ELF-1 (cell line): ENCODE measurements around the gene ITGB6.
"Not testable (repeated sequence)": the region's sequence is repeated elsewhere in the genome, so short reads cannot be mapped to it uniquely, and the experiment has no call there.

Experiments
- DNase-seq: peaks from one replicate; pipeline ENCODE4 v3.0.0-alpha.2; 2016; ENCODE audit warnings: low read depth, low spot score

The ITGB6 gene

GRCh38 chr2:160140471-160140870 lies 59.6 kb downstream of the ITGB6 start:
- DNase-seq, result no peak

GRCh38 chr2:160139991-160140390 lies 60.1 kb downstream of the ITGB6 start:
- DNase-seq, result no peak

GRCh38 chr2:160139350-160139749 lies 60.7 kb downstream of the ITGB6 start:
- no peak for DNase-seq

- DNase-seq, result no peak
These were observed 61.7 kb downstream of the ITGB6 start for GRCh38 chr2:160138406-160138805.

- no peak for DNase-seq
These were observed 62.6 kb downstream of the ITGB6 start for GRCh38 chr2:160137464-160137863.

- DNase-seq, result no peak
These were observed 67.3 kb downstream of the ITGB6 start for GRCh38 chr2:160132761-160133160.

GRCh38 chr2:160126756-160127155 lies 73.3 kb downstream of the ITGB6 start:
- no peak for DNase-seq

- no peak for DNase-seq
These were observed 73.8 kb downstream of the ITGB6 start for GRCh38 chr2:160126315-160126714.

- peak; percentile 92 for DNase-seq
These were observed 74.2 kb downstream of the ITGB6 start for GRCh38 chr2:160125828-160126227.

GRCh38 chr2:160125366-160125765 lies 74.7 kb downstream of the ITGB6 start:
- DNase-seq, result no peak

- no peak for DNase-seq
These were observed 75.5 kb downstream of the ITGB6 start for GRCh38 chr2:160124571-160124970.

- DNase-seq, result not testable (repeated sequence)
These were observed 85.4 kb downstream of the ITGB6 start for GRCh38 chr2:160114721-160115120.

GRCh38 chr2:160114020-160114419 lies 86.1 kb downstream of the ITGB6 start:
- DNase-seq, result no peak

GRCh38 chr2:160111951-160112798 lies 87.9 kb downstream of the ITGB6 start:
- DNase-seq, result no peak

- no peak for DNase-seq
These were observed 89.3 kb downstream of the ITGB6 start for GRCh38 chr2:160110674-160111239.

GRCh38 chr2:160109939-160110673 lies 90.0 kb downstream of the ITGB6 start:
- DNase-seq, result peak; percentile 67

GRCh38 chr2:160109243-160109642 lies 90.8 kb downstream of the ITGB6 start:
- DNase-seq, result no peak

GRCh38 chr2:160108646-160109045 lies 91.4 kb downstream of the ITGB6 start:
- no peak for DNase-seq

- DNase-seq, result no peak
These were observed 94.7 kb downstream of the ITGB6 start for GRCh38 chr2:160105366-160105765.

GRCh38 chr2:160104115-160104514 lies 96.0 kb downstream of the ITGB6 start:
- no peak for DNase-seq

GRCh38 chr2:160097326-160097725 lies 102.7 kb downstream of the ITGB6 start:
- no peak for DNase-seq

- DNase-seq, result no peak
These were observed 103.7 kb downstream of the ITGB6 start for GRCh38 chr2:160096409-160096808.

- no peak for DNase-seq
These were observed 107.6 kb downstream of the ITGB6 start for GRCh38 chr2:160092445-160092844.
